Left kidney (tissue), 2 donors: ENCODE results near the gene DCAF7. TPM values are rescaled to one million over a fixed set of nuclear protein-coding genes. Genes with fewer than 3 reads are reported as not detected.

ENCODE experiments used
- DNase-seq: peaks from one replicate; pipeline ENCODE4 v3.0.0-alpha.2; 2013
- polyA plus RNA-seq: library from polyadenylated mRNA; unstranded; fragments of 120-200 nt; gene quantifications from one replicate; pipeline ENCODE4 v1.2.1, GENCODE V29; 2013; ENCODE audit not compliant: insufficient read length

Gene DCAF7
- polyA plus RNA-seq, 1 donor: 117 TPM

DNA sequence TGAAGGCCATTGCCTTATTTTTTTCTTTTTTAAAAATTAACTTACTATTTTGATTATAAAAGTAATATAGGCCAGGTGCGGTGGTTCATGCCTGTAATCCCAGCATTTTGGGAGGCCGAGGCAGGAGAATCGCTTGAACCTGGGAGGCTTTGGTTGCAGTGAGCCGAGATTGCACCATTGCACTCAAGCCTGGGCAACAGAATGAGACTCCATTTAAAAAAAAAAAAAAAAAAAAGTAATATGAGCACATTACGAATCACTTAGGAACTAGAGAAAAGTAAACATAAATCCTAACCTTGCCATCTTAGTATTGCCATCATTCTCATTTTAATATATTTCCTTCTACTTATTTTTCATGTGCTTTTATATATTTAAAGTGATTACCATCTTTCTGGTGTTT is 37.5 kb downstream of the DCAF7 start:
- no peak for DNase-seq

DNA sequence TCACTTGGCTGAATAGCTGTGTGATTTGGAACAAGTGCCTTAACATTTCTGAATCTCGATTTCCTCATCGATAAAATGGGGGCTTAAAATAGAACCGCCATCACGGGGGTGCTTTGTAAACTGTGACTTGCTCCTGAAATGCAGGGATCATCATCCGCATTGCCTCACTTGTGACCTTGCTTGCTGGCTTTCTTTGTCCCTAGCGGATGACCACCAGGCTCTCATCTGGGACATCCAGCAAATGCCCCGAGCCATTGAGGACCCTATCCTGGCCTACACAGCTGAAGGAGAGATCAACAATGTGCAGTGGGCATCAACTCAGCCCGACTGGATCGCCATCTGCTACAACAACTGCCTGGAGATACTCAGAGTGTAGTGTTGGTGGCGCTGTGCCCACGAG is 38.5 kb downstream of the DCAF7 start:
- DNase-seq: no peak

DNA sequence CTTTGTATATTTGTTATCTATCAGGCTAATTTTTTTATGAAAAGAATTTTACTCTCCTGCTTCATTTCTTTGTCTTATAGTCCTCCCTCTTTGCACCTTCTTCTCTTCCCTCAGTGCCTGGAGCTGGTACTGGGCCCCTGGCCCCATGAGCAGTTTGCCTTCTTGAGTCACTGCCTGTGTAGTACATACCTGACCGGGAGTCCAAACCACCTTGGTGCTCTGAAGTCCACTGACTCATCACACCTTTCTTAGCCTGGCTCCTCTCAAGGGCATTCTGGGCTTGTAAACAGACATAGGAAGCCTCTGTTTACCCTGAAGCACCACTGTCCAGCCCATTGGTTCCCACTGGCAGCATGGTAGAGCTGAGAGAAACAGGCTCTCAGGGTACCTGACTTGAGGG is 39.4 kb downstream of the DCAF7 start:
- no peak for DNase-seq

DNA sequence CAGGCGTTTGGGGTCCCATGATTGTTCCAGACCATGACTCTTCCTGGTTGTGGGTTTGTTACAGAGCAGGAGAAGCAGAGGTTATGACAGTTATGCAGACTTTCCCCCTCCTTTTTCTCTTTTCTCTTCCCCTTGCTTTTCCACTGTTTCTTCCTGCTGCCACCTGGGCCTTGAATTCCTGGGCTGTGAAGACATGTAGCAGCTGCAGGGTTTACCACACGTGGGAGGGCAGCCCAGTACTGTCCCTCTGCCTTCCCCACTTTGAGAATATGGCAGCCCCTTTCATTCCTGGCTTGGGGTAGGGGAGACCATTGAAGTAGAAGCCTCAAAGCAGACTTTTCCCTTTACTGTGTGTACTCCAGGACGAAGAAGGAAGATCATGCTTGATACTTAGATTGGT is 42.5 kb downstream of the DCAF7 start:
- no peak for DNase-seq

DNA sequence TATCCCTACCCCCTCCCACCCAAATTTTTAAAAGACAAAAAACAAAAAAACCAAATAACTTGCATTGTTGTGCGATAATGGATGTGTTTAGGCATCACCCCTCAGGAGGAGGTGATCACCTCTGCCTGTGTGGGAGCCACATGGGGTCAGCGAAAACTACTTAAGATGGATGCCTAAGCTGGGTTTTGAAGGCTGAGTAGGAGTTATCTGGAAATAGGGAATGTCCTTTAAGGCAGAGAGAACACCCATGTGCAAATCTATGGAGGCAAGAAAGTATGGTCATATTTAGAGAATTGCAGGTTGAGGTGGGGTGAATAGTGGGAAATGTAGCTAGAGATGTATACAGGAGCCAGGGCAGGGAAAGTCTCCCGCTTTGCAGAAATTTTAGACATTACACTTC is 44.9 kb downstream of the DCAF7 start:
- no peak for DNase-seq

DNA sequence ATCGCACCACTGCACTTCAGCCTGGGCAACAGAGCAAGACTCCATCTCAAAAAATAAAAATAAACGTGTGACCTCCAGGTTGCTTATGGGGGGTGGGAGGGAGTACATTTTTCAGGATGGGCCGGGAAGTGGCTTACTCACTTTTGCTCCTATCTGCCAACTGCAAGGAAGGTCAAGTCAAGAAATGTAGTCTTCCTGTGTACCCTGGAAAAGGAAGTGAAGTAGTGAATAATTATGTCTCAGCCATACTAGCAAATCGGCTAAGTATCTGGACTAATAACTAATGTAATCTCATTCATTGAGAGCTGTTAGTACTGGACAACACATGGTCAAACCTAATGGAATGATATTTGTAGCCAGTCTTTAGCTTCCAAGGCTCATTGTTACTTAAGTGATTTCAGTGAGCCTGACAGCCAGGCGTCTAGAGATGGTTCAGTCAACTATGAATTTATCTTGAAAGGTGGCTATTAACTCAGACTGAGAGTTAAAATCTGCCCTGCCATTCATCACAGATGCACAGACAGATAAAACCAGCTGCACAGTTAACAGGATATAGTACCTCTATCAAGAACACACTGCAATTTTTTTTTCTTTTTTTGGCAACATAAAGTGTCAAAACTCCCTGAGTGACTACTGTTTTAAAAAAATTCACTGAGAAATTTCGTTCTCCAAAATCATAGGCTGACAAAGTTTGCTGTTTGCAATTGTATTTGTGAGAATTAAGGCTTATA is 46.7 kb downstream of the DCAF7 start:
- no peak for DNase-seq

DNA sequence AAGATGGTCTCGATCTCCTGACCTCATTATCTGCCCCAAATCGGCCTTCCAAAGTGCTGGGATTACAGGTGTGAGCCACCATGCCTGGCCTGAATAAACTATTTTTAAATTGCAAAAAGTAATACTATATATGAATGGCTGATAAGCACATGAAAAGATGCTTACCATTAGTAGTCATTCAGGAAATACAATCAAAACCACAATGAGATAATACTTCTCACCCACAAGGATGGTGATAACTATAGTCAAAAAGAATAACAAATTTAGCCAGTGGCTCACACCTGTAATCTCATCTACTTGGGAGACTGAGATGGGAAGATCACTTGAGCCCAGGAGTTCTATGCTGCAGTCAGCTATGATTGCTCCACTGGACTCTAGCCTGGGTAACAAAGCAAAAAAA is 48.0 kb downstream of the DCAF7 start:
- no peak for DNase-seq

DNA sequence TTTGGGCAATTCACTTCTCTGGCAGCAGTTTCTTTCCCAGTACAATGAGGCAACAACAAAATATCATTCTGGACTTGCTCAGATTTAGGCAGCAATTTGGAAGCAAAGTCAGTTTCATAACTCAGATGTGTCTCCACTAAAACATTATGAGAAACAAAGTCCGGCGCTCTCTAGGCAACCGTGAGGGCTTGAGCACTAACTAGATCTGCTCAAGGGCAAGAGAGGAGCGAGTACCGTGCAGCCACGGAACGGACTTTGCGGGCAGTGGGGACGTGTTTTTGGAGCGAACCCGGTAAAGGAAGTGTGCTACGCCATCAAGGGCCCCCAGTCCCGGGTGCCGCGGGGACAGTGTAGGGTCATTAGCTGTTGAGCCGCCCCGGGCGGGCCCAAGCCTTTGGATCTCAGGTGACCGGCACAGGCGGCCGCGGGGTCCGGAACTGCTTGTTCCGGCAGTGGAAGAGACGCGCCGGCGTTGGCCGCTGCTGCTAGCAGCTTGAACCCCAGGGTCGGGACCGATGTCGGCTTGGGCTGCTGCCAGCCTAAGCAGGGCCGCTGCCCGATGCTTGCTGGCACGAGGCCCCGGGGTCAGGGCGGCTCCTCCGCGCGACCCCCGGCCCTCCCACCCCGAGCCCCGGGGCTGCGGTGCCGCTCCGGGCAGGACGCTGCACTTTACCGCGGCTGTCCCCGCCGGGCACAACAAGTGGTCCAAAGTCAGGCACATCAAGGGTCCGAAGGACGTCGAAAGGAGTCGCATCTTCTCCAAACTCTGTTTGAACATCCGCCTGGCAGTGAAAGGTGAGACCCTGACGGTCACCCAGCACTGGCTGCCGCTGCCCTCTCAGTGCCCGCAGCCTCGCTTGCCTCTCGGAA is 50.5 kb downstream of the DCAF7 start, which contains the start of gene TACO1:
Gene TACO1, plus strand, starts transcription at position 327 of the 870 bp plus-strand sequence. Its CDS starts 189 bp downstream, at position 516.
- peak; percentile 75 for DNase-seq

DNA sequence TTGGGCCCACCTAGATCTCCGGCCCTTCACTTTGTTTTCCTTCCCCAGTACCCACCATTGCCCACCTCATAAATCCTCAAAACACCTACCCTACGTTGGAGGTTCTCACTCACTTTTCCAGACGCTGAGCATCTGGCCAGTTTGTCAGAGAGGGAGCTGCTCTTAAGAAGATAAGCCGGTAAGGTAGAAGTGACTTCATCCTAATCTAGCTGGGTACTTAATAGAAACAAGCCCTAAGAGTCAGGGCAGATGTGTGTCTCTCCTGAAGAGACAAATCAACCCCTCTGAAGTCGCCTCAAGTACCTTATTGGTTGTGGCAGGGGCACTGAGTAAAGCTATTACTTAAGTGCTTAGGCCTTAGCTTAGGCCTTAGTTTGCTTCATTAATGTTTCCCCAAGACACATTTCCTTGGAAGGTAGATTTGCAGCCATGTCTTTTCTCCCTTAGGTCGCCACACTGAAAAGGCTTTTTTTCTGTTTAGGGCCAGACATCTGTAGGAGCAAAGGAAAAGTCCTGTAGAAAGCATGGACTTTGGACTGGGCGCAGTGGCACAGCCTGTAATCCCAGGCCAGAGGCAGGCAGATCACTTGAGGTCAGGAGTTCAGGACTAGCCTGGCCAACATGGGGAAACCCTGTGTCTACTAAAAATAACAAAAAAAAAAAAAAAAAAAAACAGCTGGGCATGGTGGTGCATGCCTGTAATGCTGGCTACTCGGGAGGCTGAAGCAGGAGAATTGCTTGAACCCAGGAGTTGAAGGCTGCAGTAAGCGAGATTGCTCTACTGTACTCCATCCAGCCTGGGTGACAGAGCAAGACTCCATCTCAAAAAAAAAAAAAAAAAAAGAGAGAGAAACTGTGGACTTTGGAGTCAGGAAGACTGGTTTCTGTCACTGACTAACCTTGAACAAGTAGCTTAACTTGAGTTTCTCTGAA is 51.4 kb downstream of the DCAF7 start:
- DNase-seq: no peak

DNA sequence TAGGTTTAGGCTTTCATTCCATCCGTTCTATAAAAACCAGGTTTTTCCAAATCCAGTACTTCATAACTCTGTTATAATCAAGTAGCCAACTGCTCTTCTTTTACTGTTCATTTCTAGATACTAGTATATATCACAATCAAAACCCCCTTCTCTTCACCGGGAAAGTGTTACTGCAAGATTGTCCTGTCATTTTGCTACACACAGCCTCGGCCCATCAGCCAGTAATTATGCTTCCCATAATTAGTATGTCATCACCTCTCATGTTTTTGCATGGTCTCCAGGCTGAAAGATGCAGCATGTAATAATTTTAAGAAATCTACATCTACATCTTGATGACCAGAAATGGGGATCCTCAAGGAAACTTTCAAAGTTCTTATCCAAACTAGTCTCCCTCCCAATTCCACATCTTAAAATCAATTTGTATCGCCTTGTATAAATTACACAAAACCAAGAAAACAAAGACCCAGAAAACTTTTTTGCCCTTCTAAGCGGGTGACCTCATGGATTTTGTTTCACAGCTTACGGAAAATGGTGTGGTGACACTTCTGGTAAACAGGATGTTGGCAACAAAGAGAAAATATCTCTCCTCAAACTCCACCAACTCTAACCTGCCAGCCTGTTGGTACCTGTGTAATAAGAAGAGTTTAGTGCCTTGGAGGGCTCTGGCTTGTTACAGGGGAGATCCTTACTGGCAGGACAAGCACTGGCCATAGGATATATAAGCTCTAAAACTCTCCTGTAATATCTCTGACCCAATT is 59.7 kb downstream of the DCAF7 start:
- DNase-seq: no peak

DNA sequence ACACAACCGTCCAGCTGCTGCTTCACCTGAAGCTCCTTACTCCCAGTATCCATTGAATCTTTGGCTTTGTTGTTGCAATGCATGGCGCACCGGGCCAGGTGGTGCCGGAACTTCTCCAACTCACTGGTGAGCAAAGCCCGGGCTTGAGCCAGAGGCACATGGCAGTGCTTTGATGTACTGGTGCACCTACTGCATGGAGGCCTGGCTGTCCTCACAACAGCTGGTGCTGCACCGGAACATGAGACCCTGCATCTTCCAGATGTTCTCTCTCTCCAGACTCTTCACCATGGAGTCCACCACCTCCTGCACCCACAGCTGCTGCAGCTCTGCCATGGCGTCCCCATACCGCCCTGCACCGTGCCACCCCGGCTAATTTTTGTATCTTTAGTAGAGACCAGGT is 60.6 kb downstream of the DCAF7 start:
- no peak for DNase-seq

DNA sequence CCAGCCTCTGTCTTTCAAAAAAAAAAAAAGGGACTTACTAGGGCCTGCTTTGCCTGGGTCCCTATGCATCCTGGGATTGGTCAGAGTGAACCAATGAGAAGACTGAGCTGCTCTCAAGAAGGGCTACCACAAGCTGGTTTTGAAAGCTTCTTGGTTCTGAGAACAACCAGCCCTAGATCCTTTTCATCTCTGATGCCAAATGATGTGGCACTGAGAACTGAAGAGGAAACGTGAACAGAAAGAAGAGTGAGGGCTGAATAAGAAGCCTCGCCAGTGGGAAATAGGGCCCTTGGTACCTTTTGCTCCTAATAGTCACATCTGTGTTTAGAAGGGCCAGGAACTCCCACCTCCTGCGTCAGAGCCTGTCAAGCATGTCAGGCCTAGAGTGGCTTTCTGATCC is 61.1 kb downstream of the DCAF7 start:
- DNase-seq: no peak

DNA sequence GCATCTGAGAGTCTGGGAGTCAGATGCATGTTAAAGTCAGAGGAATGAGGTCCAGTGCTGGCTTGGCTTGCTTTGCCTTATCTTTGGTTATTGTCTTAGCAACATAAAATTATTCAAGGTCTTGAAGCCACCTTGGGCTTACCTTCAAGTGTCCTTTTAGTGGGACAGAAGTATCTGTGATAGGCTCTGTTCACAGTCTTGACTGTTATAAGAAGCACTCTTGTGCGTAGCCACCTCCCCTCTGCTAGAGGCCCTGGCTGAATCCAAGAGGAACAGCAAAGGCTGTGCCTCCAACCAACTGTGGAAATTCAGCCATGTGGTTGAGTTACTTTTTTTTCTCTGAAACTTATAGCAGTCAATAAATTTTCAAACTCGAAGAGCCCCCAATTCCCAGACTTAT is 63.4 kb downstream of the DCAF7 start:
- DNase-seq: no peak

DNA sequence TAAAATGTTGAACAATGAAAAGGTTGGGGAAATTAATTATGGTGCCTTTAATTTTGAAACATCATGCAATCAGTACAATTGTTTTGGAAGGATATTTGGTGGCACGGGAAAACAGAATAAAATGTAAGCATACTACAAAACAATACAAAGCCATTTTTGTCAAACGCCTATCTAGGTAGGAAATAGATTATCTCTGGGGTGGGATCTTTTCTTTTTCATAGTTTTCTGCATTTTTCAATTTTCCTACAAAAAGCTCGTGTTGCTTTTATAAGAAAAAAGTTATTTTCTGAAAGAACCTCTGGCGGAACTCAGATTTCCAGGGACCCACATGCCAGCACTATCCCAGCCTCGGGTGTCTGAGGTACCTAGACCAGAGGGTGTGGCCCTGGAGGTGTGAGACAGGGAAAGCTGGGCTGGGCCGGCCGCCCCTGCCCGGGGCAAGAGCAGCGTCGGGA is 71.0 kb downstream of the DCAF7 start:
- DNase-seq: no peak

DNA sequence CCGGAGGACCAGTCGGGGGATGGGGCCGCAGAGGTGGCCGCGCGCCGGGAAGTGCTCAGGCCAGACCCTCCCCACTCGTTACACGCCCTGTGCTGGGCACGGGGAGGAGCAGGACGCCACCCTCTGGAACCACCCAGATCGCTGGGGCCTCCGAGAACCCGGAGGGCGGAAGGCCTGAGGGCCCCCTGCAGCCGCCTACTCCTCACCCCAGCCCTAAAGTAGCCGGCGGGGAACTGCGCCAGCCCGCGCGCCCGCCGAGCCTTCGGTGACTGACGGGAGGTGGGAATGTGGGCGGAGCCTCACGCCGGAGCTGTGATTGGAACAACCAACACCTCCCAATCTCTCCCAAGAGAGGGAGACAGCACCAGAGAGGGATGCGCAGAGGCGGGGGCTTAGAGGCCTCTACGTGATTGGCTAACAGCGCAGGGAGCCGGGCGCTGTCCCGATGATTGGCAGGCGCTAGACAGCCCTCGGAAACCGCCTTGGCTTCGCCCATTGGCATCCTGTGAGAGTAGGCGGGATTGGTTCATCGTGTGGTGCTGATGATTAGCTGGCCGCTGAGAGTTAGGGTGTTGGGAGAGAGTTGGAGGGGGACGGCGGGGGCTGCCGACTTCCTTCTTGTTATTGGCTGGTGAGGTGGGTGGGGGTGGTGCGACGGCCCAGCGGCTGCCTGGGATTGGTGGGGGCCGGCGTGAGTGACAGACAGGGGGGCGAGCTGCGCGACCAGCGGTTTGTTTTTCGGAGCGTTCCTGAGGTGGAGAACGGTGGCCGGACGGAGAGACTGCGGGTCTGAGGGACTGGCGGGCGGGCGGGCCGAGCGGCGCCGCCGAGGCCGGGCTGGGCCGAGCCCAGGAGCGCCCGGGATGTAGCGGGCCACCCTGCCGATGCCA is 71.7 kb downstream of the DCAF7 start, which contains the start of gene MAP3K3:
Gene MAP3K3, plus strand, starts transcription at position 734 of the 890 bp plus-strand sequence. CDS start 343 bp downstream, outside the sequence.
- DNase-seq: peak; percentile 99

DNA sequence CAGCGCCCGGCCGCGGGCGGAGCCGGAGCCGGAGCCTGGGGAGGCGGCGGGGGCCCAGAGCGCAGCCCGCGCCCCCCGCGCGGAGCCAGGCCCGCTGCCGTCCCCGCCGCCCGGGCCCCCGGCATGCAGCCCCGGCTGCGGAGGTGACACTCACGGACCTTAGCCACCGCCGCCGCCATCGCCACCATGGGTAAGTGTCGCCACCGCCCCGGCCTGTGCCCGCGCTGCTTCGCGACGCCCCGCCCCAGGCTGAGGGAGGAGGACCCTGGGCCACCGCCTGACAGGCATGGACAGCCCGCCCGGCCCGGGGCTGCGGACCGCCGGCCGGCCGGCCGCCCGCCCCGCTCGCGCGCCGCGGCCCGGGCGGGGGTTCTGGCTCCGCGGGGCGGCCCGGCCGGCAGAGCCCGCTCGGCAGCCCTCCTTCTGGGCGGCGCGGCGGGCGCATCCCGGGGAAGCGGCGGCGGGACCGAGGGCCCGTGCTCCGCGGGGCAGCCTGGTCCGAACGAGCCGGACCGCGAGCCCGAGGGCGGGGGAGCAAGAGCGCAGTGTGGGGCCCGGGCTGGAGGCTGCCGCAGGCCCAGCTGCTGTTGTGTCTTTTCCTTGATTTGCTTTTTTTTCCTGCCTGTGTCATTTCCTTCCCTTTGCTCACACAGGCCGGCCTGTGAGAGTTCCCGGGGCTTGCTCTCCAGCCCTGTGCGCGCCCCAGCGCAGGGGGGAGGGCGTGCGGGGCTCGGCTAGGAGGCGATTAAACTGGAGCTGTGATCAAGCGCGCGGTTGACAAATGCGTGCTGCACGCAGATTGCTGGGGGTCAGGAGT is 72.5 kb downstream of the DCAF7 start:
- DNase-seq: no peak

DNA sequence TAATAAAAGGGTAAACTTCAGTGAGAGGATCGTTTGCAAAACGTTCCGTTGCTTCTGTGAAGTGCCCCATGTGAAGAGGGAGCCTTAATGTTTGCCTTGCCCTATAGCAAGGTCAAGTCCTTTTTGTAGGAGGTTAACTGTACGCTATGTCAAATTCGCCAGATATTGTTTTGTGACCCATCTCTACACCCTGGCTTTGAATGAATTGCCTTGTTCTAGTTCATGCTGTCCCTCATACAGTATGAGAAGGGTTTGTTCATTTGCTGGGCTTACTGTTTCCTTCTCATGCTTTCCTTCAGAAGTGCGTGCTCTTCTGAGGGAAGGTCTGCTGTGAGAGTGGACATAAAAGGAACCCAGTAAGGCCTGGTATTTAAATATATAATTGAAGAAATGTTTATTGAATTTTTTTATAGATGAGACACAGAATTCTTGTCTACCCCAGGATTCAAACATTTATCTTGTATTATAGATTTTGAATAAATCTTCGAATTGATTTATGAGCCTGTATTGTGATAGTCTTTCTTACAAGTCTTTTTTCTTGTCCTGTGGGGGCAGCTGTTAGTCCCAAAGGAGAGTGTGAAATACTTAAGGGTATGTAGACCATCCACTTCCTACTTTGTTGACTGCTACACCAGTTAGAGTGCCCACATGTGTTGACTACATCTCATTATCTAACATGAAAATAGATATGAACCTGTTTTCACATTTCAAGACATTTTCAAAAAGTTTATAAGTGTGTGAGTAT is 73.7 kb downstream of the DCAF7 start:
- no peak for DNase-seq

DNA sequence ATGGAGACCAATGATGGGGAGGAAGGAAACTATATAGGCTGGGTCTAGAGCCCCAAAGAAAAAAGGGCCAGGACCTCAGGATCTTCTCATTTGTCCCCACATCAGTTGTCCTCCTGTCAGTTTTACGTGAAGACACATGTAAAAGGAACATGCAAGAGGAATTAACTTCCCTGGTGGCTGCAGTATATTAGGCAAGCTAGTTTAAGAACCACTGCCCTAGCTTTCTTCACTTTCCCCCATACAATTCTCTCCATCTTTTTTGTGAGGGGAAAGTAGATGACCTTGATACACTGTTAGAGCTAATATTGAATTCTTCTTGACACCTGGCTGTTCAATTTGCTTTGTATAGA is 74.2 kb downstream of the DCAF7 start:
- DNase-seq: no peak
